CD4-positive, alpha-beta T cell treated with Interferon alpha-2 for 1 hour (primary cell): ENCODE results near the gene NAMPT.
"Not testable (repeated sequence)": the region's sequence is repeated elsewhere in the genome, so short reads cannot be mapped to it uniquely, and the experiment has no call there.

Experiments used
- DNase-seq, 2 donors: peaks; one replicate each; pipeline ENCODE4 v3.0.0-alpha.2; 2020 to 2022

The NAMPT gene

DNA sequence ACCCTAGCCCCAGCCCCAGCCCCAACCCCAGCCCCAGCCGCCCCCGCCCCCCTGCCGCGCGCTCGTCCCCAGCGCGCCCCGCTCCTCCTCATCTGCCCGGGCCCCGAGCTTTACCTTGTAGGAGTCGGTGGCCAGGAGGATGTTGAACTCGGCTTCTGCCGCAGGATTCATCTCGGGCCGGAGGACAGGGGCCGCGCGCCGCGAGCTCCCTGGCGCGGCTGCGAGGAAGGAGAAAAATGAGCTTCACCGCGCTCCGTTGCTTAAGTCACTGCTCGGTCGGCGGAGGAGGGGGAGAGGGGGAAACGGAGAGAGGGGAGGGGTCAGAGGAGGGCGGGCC, at the start of gene NAMPT:
Gene NAMPT, minus strand, starts transcription at position 270 of the 337 bp plus-strand sequence. Its CDS starts 99 bp downstream, at position 171.
- DNase-seq: no peak

DNA sequence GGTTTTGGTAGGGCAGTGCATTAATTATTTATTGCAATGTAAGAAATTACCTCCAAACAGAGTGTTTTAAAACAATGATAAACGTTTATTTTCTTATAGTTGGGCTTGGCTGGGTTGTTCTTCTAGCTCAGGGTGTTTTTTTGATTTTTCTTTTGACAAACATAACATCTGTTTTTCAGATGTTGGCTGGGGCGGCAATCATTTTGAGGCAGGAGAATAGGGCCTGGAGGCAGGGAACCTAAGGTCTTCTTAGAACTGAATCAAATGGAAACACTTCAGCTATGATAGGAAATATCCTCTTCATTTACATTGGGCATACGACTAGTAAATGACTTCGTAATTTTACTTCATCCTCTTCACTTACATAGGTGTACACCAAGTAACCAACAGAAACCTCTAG, 47.4 kb upstream of the NAMPT start:
- DNase-seq: no peak

DNA sequence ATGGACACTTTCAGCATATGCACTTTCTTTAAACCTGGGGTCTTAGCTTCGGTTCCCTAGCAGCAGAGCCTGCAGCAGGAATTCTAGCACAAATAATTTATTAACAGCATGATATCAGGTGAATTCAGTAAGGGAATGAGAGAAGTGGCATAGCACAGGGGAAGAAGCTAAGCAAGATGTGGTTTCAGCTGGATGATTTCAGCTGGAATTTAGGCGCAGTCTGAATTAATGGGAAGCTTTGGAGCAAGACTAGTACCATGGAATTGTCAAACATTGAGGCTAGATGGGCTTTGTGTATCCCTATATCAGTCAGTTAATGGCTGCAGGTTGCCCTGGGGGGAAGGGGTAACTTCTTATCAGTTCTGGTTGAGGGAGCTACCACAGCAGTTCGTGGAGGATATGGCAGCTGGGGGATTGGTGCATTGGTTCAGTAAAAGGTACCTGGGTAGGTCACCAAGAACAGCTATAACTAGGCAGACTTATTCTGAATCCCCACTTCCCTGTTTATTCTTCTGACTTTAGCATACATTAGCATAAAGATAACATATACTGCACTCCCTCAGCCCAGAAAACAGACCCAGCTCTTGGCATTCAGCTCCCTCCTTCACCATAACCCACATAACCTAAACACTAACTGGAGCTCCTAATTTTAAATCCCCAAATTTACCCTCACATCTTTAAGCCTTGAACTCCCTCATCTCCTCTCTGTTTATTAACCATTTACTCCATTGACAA, 46.8 kb upstream of the NAMPT start:
- no peak for DNase-seq

DNA sequence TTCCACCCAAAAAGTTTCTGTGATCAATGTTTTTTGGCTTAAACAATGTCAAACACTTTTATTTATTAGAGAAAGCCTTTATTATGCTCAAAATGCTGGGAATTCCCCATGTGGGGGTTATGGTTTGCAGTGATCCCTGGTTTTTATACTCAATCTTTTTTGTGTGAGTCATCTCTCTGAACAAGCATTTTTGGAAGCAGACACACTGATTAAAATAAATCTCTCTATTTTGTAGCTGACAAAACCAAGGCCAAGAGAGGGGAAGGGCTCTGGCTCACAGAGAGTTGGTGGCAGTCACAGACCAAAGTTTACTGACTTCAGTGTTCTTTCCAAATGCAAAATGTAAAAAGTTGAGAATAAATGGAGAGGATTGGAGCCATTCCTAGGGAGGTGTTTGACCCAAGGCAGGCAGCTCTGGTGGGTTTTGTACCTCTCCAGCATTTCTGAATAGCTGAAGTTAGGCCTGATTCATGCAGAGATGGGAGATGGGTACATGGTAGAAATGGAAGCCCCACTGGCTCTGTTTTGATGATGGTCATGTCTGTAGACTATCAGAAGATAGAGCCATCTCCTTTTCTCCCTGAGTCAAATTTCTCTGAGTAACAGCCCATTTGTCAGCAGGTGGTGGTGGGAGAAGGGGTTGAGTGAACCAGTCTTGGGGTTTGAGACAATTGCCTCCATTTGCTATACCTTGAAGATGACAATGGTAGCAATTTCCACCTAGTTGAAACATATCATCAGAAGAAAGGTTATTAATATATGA, 45.4 kb upstream of the NAMPT start:
- no peak for DNase-seq

DNA sequence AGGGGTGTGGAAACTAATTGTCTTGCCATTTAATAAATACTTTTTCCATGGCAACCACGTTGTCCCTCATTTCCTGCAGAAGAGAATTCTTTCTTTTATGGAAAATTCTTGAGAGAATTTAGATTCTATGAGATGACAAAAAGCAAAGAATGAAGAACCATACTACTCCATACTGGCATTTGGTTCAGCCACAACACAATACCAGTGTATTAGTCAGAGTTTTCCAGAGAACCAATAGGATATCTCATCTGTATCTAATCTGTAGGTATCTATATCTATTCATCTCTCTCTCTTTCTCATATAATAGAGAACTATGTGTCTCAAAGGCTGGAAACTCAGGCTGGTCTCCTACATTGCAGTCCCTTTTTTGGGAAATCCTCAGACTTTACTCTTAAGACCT, 44.6 kb upstream of the NAMPT start:
- DNase-seq: no peak

DNA sequence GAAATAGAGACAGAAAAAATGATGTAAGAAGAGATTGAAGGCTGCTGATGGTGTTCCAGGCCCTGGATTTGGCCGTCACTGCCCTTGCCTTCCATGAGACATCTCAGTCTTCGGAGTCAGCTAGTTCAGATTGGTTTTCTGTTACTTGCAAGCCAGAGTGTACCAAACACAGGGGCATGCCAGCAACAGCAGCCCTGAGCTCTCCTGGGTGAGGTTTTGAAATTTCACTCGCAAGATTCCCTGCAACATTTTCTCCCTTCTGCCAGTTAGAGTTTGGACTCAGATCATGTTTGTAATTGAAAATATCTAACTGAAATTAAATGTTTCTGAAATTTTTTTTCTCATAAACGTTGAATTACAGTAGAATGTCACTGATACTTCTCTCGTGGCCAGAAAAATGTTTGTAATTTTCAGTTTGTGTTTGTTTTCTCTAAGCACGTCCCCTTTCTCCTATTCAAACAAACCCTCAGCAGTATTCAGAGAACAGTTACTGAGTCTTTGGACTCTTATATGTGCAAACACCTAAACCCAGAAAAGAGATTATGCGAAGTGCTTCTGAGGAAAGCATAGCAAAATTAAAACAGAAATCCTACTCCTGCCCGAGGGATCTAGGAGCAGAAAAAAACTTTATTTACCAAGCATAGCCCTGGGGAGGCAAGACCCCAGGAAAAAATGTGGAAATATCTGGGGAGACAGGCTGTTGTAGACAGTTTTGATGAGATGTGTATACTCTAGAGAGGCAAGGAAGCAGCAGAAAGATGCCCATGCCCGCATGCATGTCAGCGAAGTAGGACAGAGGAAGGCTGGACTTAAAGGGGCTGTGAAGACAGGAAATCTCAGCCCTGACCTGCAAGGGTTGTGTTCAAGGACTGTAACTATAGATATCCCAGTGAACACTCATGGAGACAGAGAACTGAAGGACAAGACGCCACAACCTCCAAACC, 43.0 kb upstream of the NAMPT start:
- DNase-seq: no peak

DNA sequence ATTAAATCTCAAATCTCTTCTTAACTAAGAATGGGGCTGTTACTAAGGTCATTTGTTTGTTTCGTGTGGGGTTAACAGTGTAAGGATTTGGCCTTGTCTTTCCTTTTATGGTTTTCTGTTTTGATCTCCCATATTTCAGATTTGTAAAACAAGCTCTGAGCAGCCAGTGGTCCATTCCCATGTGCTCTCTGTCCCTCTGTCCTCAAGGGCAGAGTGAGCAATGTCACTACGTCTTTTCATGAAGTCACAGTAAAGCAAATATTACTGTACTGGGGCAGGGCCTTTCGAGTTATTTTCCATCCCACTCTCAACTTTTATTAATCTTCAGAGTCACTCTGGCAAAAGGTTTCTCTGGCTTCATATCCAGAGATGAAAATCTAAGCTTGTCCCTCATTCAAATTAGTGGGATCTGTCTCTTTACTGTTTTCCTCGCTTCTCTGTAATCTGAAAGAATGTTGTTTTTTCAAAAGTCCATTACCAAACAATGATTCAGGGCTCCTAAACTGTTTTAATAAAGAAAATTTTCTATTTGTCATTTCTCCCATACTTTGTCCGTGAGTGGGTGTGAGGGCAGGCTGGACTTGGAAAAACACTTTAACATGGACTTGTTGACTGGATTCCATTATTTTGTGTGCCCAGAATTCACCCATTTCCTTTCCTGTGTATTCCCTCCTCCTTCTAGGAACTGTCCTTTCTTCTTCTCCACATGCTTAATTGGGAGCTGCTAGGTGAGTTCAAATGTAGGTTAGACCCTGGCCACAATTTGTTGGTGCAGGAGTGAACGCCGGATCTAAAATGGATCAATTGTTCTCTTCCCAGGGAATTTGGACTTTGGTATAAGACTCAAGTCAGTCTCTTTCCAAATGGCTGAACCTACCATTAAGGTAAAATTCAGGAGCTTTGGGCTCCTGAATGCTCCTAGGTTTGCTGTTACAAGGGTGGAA, 42.1 kb upstream of the NAMPT start:
- DNase-seq: no peak

DNA sequence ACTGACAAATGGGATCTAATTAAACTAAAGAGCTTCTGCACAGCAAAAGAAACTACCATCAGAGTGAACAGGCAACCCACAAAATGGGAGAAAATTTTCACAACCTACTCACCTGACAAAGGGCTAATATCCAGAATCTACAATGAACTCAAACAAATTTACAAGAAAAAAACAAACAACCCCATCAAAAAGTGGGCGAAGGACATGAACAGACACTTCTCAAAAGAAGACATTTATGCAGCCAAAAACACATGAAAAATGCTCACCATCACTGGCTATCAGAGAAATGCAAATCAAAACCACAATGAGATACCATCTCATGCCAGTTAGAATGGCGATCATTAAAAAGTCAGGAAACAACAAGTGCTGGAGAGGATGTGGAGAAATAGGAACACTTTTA, 39.7 kb upstream of the NAMPT start:
- DNase-seq: not testable (repeated sequence)

DNA sequence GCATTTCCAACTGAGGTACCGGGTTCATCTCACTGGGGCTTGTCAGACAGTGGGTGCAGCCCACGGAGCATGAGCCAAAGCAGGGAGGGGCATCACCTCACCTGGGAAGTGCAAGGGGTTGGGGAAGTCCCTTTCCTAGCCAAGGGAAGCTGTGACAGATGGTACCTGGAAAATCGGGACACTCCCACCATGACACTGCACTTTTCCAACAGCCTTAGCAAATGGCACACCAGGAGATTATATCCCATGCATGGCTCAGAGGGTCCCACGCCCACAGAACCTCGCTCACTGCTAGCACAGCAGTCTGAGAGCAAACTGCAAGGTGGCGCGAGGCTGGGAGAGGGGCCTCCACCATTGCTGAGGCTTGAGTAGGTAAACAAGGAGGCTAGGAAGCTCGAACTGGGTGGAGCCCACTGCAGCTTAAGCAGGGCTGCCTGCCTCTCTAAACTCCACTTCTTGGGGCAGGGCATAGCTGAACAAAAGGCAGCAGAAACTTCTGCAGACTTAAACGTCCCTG, 35.5 kb upstream of the NAMPT start:
- not testable (repeated sequence) for DNase-seq

DNA sequence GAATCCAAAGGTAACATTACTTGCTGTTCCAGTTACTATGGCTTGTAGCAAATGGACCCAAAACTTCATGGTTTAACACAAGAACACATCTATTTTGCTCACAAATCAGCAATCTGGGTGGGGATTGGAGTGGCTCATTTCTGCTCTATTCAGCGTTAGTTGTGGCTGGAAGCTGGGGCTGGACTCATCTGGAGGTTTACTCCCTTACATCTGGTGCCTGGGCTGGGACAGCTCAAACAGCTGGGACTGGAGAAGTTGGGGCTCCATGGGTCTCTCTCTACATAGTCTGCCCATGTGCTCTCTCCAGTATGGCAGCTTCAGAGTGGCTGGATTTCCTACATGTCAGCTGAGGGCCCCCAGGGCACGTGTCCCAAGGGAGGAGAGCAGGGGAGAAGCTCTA, 33.7 kb upstream of the NAMPT start:
- no peak for DNase-seq

DNA sequence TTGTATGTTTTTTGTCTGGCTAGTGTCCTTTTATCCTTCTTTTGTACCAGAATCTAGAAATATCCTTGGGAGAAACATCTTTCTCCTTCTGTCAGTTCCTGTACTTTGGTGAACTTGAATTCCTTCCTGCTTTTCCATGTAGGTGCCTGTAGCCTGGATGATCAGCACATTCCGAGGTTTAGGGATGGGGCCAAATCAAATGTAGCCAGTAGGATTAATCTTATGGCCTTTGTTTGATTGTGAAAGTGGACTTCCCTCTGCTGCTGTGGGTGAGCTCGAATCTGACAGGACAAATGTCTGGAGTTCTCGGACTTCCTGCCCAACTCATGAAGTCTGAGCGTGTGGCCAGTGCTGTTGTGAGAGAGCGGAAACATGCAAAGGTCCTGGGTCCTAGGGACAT, 33.2 kb upstream of the NAMPT start:
- DNase-seq: no peak

DNA sequence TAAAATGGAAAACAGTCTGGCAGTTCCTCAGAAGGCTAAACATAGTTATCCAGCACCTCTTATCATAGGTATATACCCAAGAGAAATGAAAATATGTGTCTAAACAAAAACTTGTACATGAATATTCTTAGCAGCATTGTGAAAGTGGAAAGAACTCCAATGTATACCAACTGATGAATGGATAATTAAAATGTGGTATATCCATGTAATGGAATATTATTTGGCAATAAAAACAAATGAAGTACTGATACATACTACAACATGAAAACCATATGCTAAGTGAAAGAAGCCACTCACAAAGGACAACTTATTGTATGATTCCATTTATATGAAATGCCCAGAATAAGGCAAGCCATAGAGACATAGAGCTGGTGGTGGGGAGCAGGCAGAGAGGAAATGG, 32.2 kb upstream of the NAMPT start:
- no peak for DNase-seq

DNA sequence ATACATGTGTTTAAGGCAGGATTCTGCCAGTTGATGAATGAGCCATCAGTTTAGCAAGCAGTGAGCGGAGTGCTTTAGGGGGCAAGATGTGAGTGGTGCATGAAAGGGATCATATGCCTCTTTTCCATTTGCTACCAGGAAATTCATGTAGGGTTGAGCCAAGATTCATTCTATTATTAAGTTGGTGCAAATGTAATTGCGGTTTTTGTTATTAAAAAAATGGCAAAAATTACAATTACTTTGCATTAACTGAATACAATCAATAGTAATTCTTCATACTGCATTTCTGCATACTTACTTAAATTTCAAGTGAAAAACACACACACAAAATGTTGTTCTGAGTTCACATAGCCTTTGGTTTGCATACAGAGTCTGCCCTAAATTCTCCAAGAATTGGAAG, 30.1 kb upstream of the NAMPT start:
- DNase-seq: no peak

DNA sequence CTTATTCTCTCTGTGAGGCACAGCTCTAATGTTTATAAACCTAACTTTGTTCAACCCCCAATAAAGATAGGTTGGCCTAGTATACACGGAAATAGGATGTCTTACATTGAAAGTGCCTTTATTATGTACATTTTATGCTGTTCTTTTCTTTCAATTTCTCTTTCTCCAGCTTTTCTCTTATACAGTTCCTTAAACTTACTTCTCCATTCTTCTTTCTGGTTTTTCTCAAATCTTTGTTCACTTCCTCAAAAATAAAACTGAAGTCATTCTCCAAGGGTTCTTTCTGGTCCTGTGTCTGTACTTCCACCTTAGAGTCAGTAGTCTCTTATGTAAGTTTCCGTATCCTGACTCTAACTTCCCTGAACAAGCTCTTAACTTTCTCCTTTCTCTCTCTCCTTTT, 29.2 kb upstream of the NAMPT start:
- DNase-seq: peak in 1 of 2 donors; percentile 11

DNA sequence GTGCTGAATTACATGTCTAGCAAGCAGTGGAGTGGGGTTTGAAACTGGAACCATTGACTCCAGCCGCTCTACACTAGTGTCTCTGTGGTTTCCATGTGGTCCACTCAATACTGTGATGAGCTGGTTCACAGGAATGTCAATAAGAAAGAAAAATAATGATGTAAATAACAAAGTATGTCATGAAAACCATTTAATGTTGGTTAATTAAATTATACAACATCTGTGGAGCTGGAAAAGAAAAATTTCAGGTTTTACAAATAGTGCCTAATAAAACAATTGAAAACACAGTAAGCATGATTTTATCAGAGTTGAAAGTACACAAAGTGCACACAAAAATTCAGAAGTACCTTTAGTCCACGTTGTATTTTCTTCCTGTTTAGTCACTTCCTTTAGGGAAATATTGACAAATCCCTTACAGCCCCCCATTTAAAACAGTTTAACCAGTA, 28.7 kb upstream of the NAMPT start:
- DNase-seq: no peak

DNA sequence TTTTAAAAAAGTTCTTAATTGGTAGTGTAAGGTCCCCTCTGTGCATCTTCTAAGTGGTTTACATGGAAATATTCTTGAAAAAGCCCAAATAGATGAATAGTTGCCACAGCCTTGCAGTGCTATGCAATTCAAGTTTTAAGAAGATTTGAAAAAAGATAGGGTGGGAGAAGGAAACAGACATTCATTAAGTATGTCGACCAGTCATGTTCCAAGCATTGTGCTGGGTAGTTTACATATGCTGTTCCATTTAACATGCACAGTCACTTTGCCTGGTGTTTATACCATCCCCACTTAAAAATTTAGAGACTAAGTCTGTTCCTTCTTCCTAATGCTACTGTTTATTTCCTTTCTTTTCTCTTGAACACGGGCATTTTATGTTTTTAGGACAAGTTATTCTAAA, 28.1 kb upstream of the NAMPT start:
- DNase-seq: no peak

DNA sequence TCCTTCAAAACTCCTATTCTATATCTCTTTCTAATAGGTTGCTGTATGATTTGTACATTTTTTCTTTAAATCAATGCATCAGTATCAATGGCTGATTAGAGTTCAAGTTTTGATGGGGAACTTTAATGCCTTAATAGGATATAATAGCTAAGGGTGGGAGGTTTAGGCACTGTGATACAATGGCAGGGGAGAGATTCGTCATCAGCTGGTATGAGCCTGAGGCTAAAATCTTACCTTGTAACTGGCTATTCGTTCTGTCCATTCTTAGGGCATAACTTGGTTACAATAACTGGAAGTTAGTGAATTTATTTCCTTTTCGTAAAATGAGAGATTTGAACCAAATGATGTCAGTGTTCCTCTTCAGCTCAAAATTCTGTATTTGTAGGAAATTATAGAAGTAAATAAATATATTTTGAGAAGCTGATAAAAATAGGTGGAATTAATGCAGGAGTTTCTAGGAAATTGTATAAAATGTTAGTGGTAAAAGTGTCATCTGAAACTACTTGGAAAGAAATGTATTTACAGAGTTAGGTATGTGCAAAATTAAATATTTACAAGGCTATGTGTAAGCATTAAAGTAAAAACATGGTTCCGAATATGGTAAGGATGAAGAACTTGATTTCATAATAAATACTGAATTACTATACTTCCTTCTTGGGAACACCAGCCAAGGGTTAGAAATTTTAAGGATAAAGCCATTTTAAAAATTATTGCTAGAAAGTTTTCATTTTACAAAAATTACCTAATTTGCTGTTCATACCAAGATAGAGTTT, 27.5 kb upstream of the NAMPT start:
- no peak for DNase-seq

DNA sequence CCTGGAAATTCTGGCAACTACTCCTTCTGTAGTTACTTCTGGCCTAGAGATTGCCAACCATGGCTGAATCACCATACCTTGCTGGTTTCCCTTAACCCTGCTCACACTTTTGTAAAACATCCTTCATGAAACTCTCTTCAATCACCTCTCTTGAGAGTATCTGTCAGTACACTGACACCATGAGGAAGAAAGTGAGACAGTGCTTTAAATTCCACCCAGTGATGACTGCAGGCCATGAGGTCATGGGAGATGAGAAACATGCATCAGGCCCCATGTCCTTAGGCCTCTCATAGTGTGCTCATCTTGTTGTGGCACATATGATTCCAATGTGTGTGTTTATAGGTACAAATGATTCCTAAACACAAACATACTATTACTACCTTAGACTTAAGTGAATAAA, 24.6 kb upstream of the NAMPT start:
- no peak for DNase-seq

DNA sequence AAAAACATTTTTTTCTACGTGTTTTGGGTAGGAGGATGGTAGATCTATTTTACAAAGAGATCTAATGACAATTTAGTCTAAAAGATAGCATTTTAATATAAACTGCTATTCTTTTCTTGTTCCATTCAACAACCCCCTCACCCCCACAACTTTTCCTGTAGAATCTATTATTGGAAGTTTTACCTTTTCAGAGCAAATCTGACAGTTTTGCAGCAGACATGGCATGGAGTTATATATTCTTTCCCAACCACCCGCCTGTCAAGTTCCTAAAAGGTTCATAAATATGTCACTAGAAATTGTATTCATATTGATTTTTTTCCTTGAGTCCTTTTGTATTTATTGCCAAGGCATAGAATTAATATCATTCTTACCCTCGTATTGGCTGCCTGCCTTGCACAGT, 21.5 kb upstream of the NAMPT start:
- no peak for DNase-seq

DNA sequence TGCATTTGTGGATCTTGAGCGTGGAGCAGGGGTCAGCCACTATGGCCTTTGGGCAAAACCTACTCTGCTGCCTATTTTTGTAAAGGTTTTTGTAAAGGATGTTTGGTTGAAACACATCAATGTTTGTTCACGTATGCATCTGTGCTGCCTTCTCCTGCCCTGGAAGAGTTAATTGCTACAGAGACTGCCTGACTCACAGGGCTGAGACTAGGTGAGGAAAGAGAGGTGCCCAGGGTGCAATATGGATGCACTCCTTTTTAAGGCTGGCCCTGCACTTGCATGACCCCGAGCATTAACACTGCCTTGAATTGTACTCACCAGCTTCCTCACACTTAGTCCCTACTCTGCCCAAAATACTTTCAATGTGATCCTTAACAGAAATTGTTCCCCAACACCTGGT, 20.9 kb upstream of the NAMPT start:
- DNase-seq: no peak

DNA sequence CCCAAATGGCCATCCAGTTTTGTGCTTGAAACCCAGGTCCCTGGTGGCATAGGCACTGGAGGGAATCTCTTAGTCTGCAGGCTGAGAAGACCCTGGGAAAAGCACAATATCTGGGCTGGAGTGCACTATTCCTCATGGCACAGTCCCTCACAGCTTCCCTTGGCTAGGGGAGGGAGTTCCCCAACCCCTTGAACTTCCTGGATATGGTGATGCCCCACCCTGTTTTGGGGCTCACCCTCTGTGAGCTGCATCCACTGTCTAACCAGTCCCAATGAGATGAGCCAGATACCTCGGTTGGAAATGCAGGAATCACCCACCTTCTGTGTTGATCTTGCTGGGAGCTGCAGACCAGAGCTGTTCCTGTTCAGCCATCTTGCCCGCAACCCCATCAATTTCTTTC, 19.8 kb upstream of the NAMPT start:
- no peak for DNase-seq
